OCI-LY7 (cell line): Measurements from ENCODE around the gene SUV39H1. TPM values are rescaled to one million over a fixed set of nuclear protein-coding genes. Genes with fewer than 3 reads are reported as not detected.
"Not testable (repeated sequence)": the region's sequence is repeated elsewhere in the genome, so short reads cannot be mapped to it uniquely, and the experiment has no call there.

ENCODE experiments used
- BruUV-seq: library from RNA; stranded (reverse); fragments of 400-500 nt; replicated peaks from 2 replicates; lab custom pipeline; 2021; lab: Mats Ljungman, UMichigan
- CTCF ChIA-PET: fragments of 300-600 bp; sonication (Branson Sonifier 250); formaldehyde crosslinking; loops from one replicate; lab custom pipeline; 2022; ENCODE audit warnings: antibody characterized with exemption; ENCODE audit not compliant: unreplicated experiment; lab: Charles Lee
- POLR2A ChIA-PET: fragments of 300-600 bp; sonication (Branson Sonifier 250); formaldehyde crosslinking; loops from one replicate; lab custom pipeline; 2022; ENCODE audit warnings: antibody characterized with exemption; lab: Charles Lee
- DNase-seq: peaks from one replicate; pipeline ENCODE4 v3.0.0-alpha.2; 2015; ENCODE audit warnings: low spot score
- H2AFZ ChIP-seq: fragments of 200-600 bp; sonication (generic), shearing (Covaris generic); 2 replicates; pipeline ENCODE4 v1.6.1; 2014; ENCODE audit warnings: mild to moderate bottlenecking, antibody characterized with exemption, low read length, moderate library complexity
- H3K27ac ChIP-seq: fragments of 200-600 bp; sonication (generic); 2 replicates; pipeline ENCODE4 v1.5.1; 2014; ENCODE audit warnings: mixed run types, low read depth, mild to moderate bottlenecking, moderate library complexity, low read length, inconsistent platforms; ENCODE audit not compliant: poor library complexity, severe bottlenecking
- H3K36me3 ChIP-seq: fragments of 200-600 bp; sonication (generic); 2 replicates; pipeline ENCODE4 v1.6.1; 2014; ENCODE audit warnings: mild to moderate bottlenecking, antibody characterized with exemption, low read length, moderate library complexity, mixed read lengths; ENCODE audit not compliant: insufficient read depth
- H3K4me1 ChIP-seq: fragments of 200-600 bp; sonication (generic); 2 replicates; pipeline ENCODE4 v1.5.1; 2014; ENCODE audit warnings: mild to moderate bottlenecking, low read length; ENCODE audit not compliant: insufficient read depth, poor library complexity, severe bottlenecking
- H3K4me2 ChIP-seq: fragments of 200-600 bp; sonication (generic); 2 replicates; pipeline ENCODE4 v1.6.1; 2014; ENCODE audit warnings: mild to moderate bottlenecking, low read length
- H3K4me3 ChIP-seq: fragments of 200-600 bp; sonication (generic); 2 replicates; pipeline ENCODE4 v1.5.1; 2014; ENCODE audit warnings: mild to moderate bottlenecking, low read depth, low read length; ENCODE audit not compliant: poor library complexity, severe bottlenecking
- H3K79me2 ChIP-seq: fragments of 200-600 bp; sonication (generic); 2 replicates; pipeline ENCODE4 v1.6.1; 2016; ENCODE audit warnings: low read depth, mild to moderate bottlenecking, low read length, moderate library complexity, mixed read lengths; ENCODE audit not compliant: insufficient read depth
- H3K9me2 ChIP-seq: fragments of 200-600 bp; sonication (generic); 2 replicates; pipeline ENCODE4 v1.6.1; 2016; ENCODE audit warnings: mild to moderate bottlenecking, low read length, mixed read lengths; ENCODE audit not compliant: insufficient read depth
- H3K9me3 ChIP-seq: fragments of 200-600 bp; sonication (generic); 2 replicates; pipeline ENCODE4 v1.6.1; 2014; ENCODE audit warnings: mild to moderate bottlenecking, mixed run types, low read length, mixed read lengths
- H4K20me1 ChIP-seq: fragments of 200-600 bp; sonication (generic); 2 replicates; pipeline ENCODE4 v1.6.1; 2014; ENCODE audit warnings: mild to moderate bottlenecking, antibody characterized with exemption, low read length, moderate library complexity, mixed read lengths; ENCODE audit not compliant: insufficient read depth
- EZH2phosphoT487 ChIP-seq: fragments of 200-600 bp; sonication (generic); IDR thresholded peaks from 2 replicates; pipeline ENCODE4 v1.6.1; 2018; ENCODE audit warnings: low read depth, borderline replicate concordance, mild to moderate bottlenecking, mixed run types, antibody characterized with exemption, low read length, moderate library complexity, mixed read lengths
- intact Hi-C: fragments of 100-400 bp; cut with micrococcal nuclease; formaldehyde crosslinking; loops from one replicate; pipeline ENCODE4 v1.10.0; 2022; ENCODE audit not compliant: unreplicated experiment
- total RNA-seq, 2 experiments: library from RNA; depleted of rRNA in 1 of 2; stranded (reverse); fragments of >200 nt in 1 of 2; shearing (Covaris generic) in 1 of 2; gene quantifications; 2 replicates each; pipeline ENCODE4 v1.2.3, GENCODE V29; 2014 to 2022
- TF ChIP-seq, protein P1 (sequence below): fragments of 200-600 bp; sonication (generic); conservative IDR thresholded peaks from 2 replicates; pipeline ENCODE4 v1.5.1; 2014; ENCODE audit warnings: mild to moderate bottlenecking, antibody characterized with exemption, low read length, moderate library complexity, mixed read lengths

SUV39H1 gene
- total RNA-seq, 2 experiments from 2014 or later: 27.0 to 34.2 TPM

DNA sequence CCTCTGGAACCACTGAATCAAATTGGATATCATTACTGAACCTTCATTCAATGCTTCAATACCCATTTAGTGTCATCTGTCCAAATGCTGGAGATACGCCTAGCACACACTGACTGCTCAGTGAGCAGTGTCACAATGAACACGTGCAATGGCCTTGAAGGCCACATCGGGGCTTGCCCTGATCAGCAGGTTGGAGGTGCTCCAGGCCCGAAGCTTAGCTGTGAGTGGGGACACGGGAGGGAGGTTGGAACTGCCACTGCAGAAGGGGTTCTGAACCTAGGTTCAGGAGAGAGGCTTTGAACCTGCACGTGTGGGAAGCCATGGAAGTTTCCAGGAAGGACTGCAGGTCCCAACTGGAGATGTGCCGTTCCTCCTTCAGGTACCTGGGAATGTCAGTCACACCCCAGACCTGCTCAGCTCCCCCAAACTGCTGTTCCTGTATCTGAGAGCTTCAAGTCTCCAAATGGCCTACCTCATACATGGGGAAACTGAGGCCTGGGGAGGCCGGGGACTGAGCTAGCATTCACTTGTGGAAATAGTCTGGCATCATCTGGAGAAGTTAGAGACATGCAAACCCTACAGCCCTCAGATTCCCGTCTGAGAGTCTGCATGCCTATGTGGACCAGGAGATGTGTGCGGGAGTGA, 14.9 kb upstream of the SUV39H1 start:
- Histone ChIP-seq H3K4me1 (peaks cover 43% of the 10 kb centered on the region), H3K9me3 (no peaks in the 10 kb centered on the region), H2AFZ (no peak overlapping the region), H3K4me2 (no peak overlapping the region), H4K20me1 (no peaks in the 10 kb centered on the region), H3K4me3 (no peak overlapping the region), H3K27ac (no peak overlapping the region), H3K36me3 (peaks cover 12% of the 10 kb centered on the region), H3K79me2 (peaks cover 21% of the 10 kb centered on the region), H3K9me2 (no peaks in the 10 kb centered on the region)
- intact Hi-C loops: no loop called here
- CTCF ChIA-PET: no interaction called here
- POLR2A ChIA-PET: interaction anchor here (0.5 kb wide), 1 partner anchor 336 kb away, joined by 3 read pairs; no protein-coding TSS in a partner anchor
- no TSS peak for BruUV-seq
- DNase-seq: no peak
- TF ChIP-seq, protein P1, sequence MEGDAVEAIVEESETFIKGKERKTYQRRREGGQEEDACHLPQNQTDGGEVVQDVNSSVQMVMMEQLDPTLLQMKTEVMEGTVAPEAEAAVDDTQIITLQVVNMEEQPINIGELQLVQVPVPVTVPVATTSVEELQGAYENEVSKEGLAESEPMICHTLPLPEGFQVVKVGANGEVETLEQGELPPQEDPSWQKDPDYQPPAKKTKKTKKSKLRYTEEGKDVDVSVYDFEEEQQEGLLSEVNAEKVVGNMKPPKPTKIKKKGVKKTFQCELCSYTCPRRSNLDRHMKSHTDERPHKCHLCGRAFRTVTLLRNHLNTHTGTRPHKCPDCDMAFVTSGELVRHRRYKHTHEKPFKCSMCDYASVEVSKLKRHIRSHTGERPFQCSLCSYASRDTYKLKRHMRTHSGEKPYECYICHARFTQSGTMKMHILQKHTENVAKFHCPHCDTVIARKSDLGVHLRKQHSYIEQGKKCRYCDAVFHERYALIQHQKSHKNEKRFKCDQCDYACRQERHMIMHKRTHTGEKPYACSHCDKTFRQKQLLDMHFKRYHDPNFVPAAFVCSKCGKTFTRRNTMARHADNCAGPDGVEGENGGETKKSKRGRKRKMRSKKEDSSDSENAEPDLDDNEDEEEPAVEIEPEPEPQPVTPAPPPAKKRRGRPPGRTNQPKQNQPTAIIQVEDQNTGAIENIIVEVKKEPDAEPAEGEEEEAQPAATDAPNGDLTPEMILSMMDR: no peak
- TF ChIP-seq EZH2phosphoT487: no peak

DNA sequence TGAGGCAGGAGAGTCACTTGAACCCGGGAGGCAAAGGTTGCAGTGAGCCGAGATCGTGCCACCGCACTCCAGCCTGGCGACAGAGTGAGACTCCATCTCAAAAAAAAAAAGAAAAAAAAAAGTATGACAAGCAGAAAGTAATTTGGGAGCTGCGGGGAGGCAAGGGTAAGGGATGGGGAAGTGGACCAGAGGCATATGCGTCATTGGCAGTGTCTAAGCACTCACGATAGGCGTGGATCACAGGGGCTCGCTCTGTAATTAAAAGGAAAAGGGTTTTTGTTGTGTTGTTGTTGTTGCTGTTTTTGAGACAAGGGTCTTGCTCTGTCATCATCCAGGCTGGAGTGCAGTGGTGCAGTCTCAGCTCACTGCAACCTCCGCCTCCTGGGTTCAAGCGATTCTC, 13.7 kb upstream of the SUV39H1 start:
- Histone ChIP-seq H3K27ac (peak overlapping the region; percentile 61), H3K79me2 (peaks cover 21% of the 10 kb centered on the region), H3K4me3 (peak overlapping the region; percentile 97), H3K4me1 (peaks cover 41% of the 10 kb centered on the region), H3K36me3 (peaks cover 22% of the 10 kb centered on the region), H3K4me2 (peak overlapping the region; percentile 99; the same call in 1 of the 2 replicates)
- CTCF ChIA-PET, BruUV-seq, H4K20me1 ChIP-seq, H2AFZ ChIP-seq, H3K9me3 ChIP-seq, DNase-seq, H3K9me2 ChIP-seq: not testable (repeated sequence)
- intact Hi-C loops: loop anchor here (1.0 kb wide), 1 partner anchor 14 kb away; the partner anchor contains the start of gene SUV39H1
- POLR2A ChIA-PET: interaction anchor here (1.2 to 1.9 kb wide), 3 partner anchors 13 to 19 kb away, joined by 3 to 7 read pairs (median 3); no protein-coding TSS in a partner anchor

DNA sequence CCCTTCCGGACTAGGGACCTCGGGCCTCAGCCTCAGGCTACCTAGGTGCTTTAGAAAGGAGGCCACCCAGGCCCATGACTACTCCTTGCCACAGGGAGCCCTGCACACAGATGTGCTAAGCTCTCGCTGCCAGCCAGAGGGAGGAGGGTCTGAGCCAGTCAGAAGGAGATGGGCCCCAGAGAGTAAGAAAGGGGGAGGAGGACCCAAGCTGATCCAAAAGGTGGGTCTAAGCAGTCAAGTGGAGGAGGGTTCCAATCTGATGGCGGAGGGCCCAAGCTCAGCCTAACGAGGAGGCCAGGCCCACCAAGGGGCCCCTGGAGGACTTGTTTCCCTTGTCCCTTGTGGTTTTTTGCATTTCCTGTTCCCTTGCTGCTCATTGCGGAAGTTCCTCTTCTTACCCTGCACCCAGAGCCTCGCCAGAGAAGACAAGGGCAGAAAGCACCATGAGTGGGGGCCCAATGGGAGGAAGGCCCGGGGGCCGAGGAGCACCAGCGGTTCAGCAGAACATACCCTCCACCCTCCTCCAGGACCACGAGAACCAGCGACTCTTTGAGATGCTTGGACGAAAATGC, 13.0 kb upstream of the SUV39H1 start, which contains the start of gene WAS:
Gene WAS, plus strand, starts transcription at position 389 of the 572 bp plus-strand sequence. Its CDS starts 55 bp downstream, at position 444.
- ChIA-PET POLR2A (interaction anchor here (0.5 to 1.9 kb wide), 7 partner anchors 12 to 65 kb away, joined by 3 to 7 read pairs (median 3); no protein-coding TSS in a partner anchor), CTCF (no interaction called here)
- H3K27ac ChIP-seq: peak within 1 kb of the TSS; percentile 61
- intact Hi-C loops: loop anchor here (1.0 kb wide), 1 partner anchor 13 kb away; the partner anchor contains the start of gene SUV39H1
- H3K4me3 ChIP-seq: peak within 1 kb of the TSS; percentile 97
- peaks cover 34% of the 10 kb centered on the region for H3K4me1 ChIP-seq
- peak within 1 kb of the TSS; percentile 31; the same call in 1 of the 2 replicates for H2AFZ ChIP-seq
- peak; percentile 82 for DNase-seq
- TF ChIP-seq, protein P1: no peak
- no peak for TF ChIP-seq EZH2phosphoT487
- peak within 1 kb of the TSS; percentile 99 for H3K4me2 ChIP-seq
- H3K9me3 ChIP-seq: no peaks in the 10 kb centered on the region
- no peaks in the 10 kb centered on the region for H3K9me2 ChIP-seq
- H3K79me2 ChIP-seq: peaks cover 21% of the 10 kb centered on the region
- no TSS peak for BruUV-seq
- H3K36me3 ChIP-seq: peaks cover 28% of the 10 kb centered on the region
- H4K20me1 ChIP-seq: no peaks in the 10 kb centered on the region
